Astrocyte (in vitro differentiated cells and primary cell): ENCODE data around the gene CORO6. TPM values are rescaled to one million over a fixed set of nuclear protein-coding genes. Genes with fewer than 3 reads are reported as not detected.

Experiments used
- DNase-seq: peaks from one replicate; pipeline ENCODE4 v3.0.0-alpha.2; 2010; ENCODE audit warnings: low read depth
- FAIRE-seq: peaks from 2 replicates; lab custom pipeline; 2011; peaks lifted over from hg19 to GRCh38; lab: Jason Lieb, UNC
- H2AFZ ChIP-seq: 2 replicates; pipeline ENCODE4 v1.6.0; 2012; ENCODE audit warnings: low read depth, low read length, inconsistent platforms
- H3K27ac ChIP-seq: 2 replicates; pipeline ENCODE4 v1.5.1; 2011; ENCODE audit warnings: low read depth, low read length, inconsistent platforms
- H3K27me3 ChIP-seq: 2 replicates; pipeline ENCODE4 v1.6.0; 2011; ENCODE audit warnings: low read length, inconsistent platforms; ENCODE audit not compliant: insufficient read depth
- H3K36me3 ChIP-seq: 2 replicates; pipeline ENCODE4 v1.5.1; 2011; ENCODE audit warnings: low read length, inconsistent platforms; ENCODE audit not compliant: insufficient read depth
- H3K4me1 ChIP-seq: 2 replicates; pipeline ENCODE4 v1.5.1; 2011; ENCODE audit warnings: low read length, inconsistent platforms; ENCODE audit not compliant: insufficient read depth
- H3K4me2 ChIP-seq: 2 replicates; pipeline ENCODE4 v1.6.0; 2012; ENCODE audit warnings: low read length, inconsistent platforms
- H3K4me3 ChIP-seq: 2 replicates; pipeline ENCODE4 v1.5.1; 2011; ENCODE audit warnings: low read depth, mild to moderate bottlenecking, low read length, inconsistent platforms; ENCODE audit not compliant: insufficient read depth
- H3K79me2 ChIP-seq: 2 replicates; pipeline ENCODE4 v1.6.0; 2012; ENCODE audit warnings: mild to moderate bottlenecking, low read length, inconsistent platforms; ENCODE audit not compliant: insufficient read depth
- H3K9ac ChIP-seq: 2 replicates; pipeline ENCODE4 v1.6.0; 2012; ENCODE audit warnings: mild to moderate bottlenecking, low read length, inconsistent platforms
- H3K9me3 ChIP-seq: 2 replicates; pipeline ENCODE4 v1.5.1; 2012; ENCODE audit warnings: low read depth, mild to moderate bottlenecking, low read length, inconsistent platforms; ENCODE audit not compliant: insufficient read depth
- H4K20me1 ChIP-seq: 2 replicates; pipeline ENCODE4 v1.6.0; 2012; ENCODE audit warnings: low read length, inconsistent platforms; ENCODE audit not compliant: insufficient read depth
- H3K27ac Mint-ChIP-seq: one replicate; pipeline ENCODE4 v1.8.0; 2021; ENCODE audit warnings: mild to moderate bottlenecking, mixed read lengths; ENCODE audit not compliant: unreplicated experiment
- H3K27me3 Mint-ChIP-seq: one replicate; pipeline ENCODE4 v1.8.0; 2021; ENCODE audit warnings: low read depth, mixed read lengths; ENCODE audit not compliant: unreplicated experiment
- H3K36me3 Mint-ChIP-seq: one replicate; pipeline ENCODE4 v1.8.0; 2021; ENCODE audit warnings: low read depth, mixed read lengths; ENCODE audit not compliant: unreplicated experiment
- H3K4me1 Mint-ChIP-seq: one replicate; pipeline ENCODE4 v1.8.0; 2021; ENCODE audit warnings: low read depth, mixed read lengths; ENCODE audit not compliant: unreplicated experiment
- H3K4me3 Mint-ChIP-seq: one replicate; pipeline ENCODE4 v1.8.0; 2021; ENCODE audit warnings: mild to moderate bottlenecking, moderate library complexity, mixed read lengths; ENCODE audit not compliant: unreplicated experiment
- H3K9me3 Mint-ChIP-seq: one replicate; pipeline ENCODE4 v1.8.0; 2021; ENCODE audit warnings: mild to moderate bottlenecking, mixed read lengths; ENCODE audit not compliant: unreplicated experiment
- EZH2 ChIP-seq: IDR thresholded peaks from 2 replicates; pipeline ENCODE4 v1.6.1; 2012; ENCODE audit warnings: mild to moderate bottlenecking, low read length, inconsistent platforms; ENCODE audit not compliant: insufficient read depth
- total RNA-seq: library from RNA; stranded (reverse); gene quantifications from 2 replicates; pipeline ENCODE4 v1.2.1, GENCODE V29; 2021
- TF ChIP-seq, protein P1 (sequence below): IDR thresholded peaks from 2 replicates; pipeline ENCODE4 v1.5.1; 2011; ENCODE audit warnings: low read depth, mild to moderate bottlenecking, inconsistent platforms, low read length, moderate library complexity; ENCODE audit not compliant: insufficient read depth

Gene CORO6
- total RNA-seq, 1 donor from 2014 or later, result 8.9 TPM

DNA sequence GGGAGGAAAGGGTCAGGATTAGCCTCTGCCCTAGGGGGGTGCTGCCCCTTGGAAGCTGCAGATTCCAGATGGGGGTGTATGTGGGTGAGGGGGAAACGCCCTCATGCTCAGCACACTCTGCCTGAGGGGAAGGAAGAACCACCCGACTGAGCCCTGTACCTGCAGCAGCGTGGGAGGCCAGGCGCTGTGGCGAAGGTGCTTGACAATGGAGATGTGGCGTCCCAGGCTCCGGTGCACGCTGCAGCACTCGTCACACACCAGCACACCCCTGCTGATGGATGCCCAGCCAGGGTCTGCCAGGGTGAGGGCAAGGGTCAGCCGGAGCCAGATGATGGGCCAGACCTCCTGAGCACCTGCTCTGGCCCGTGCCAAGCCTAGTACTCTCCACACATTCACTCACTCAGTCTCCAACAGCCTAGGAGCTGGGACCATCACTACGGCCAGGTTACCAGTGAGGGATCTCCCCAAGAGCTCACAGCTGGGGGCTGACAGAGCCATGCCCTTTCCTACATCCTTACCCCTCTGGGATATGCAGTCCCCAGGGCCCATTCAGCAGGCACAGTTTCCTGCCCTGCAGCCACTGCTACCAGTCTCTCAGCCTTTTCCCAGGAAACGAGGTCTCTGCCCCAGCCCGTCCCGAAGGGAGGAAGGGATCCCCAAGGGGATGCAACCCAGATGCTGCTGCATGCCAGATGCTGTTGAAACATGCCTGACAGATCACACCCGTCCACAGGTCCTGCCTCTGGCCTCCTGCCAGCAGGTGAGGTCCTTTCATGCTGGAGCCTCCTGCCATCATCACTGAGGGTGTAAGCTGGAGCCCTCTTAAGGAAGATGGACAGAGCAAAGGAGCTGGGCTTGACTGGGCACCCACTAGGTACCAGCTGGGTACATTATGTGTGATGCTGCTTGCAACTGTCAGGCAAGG is 39.1 kb downstream of the CORO6 start:
- Histone ChIP-seq H3K4me3 (no peak overlapping the region), H3K9me3 (no peaks in the 10 kb centered on the region), H4K20me1 (peaks cover 82% of the 10 kb centered on the region), H3K9ac (no peak overlapping the region), H3K4me2 (no peak overlapping the region), H3K36me3 (peaks cover 2% of the 10 kb centered on the region), H3K27ac (no peak overlapping the region), H3K4me1 (peaks cover 37% of the 10 kb centered on the region), H2AFZ (no peak overlapping the region), H3K27me3 (no peaks in the 10 kb centered on the region), H3K79me2 (peaks cover 68% of the 10 kb centered on the region)
- Mint-ChIP-seq H3K9me3 (no peaks in the 10 kb centered on the region), H3K4me3 (no peak overlapping the region), H3K36me3 (peaks cover 7% of the 10 kb centered on the region), H3K27ac (no peak overlapping the region), H3K27me3 (no peaks in the 10 kb centered on the region), H3K4me1 (peaks cover 18% of the 10 kb centered on the region)
- no peak for TF ChIP-seq EZH2
- TF ChIP-seq, protein P1, sequence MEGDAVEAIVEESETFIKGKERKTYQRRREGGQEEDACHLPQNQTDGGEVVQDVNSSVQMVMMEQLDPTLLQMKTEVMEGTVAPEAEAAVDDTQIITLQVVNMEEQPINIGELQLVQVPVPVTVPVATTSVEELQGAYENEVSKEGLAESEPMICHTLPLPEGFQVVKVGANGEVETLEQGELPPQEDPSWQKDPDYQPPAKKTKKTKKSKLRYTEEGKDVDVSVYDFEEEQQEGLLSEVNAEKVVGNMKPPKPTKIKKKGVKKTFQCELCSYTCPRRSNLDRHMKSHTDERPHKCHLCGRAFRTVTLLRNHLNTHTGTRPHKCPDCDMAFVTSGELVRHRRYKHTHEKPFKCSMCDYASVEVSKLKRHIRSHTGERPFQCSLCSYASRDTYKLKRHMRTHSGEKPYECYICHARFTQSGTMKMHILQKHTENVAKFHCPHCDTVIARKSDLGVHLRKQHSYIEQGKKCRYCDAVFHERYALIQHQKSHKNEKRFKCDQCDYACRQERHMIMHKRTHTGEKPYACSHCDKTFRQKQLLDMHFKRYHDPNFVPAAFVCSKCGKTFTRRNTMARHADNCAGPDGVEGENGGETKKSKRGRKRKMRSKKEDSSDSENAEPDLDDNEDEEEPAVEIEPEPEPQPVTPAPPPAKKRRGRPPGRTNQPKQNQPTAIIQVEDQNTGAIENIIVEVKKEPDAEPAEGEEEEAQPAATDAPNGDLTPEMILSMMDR, result no peak
- no peak for DNase-seq
- FAIRE-seq, result no peak

DNA sequence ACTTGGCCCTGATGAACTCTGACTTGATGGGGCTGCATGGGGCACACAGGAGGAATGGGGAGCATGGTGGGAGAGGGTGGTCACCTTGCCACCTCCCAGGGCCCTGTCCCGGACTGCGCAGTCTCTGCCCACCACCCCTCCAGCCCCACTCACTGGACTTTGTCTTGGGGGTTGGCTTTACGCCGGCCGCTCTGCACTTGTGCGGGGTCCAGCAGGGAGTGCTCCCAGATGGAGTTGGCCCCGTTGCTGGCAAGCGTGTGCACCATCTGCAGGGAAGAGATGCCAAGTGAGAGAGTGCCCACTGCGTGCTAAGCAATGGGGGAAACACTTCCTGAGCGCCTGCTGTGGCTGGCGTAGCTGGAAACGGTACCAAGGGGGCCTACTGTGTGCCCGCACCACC is 39.9 kb downstream of the CORO6 start:
- H4K20me1 ChIP-seq, result peaks cover 79% of the 10 kb centered on the region
- H3K4me3 Mint-ChIP-seq, result no peak overlapping the region
- FAIRE-seq, result no peak

More for the DNA sequence above, 39.9 kb downstream of the CORO6 start:
- TF ChIP-seq, protein P1, result no peak
- TF ChIP-seq EZH2, result no peak
- Histone ChIP-seq H3K27me3 (no peaks in the 10 kb centered on the region), H3K4me1 (peaks cover 31% of the 10 kb centered on the region), H2AFZ (no peak overlapping the region), H3K4me3 (no peak overlapping the region), H3K79me2 (peaks cover 60% of the 10 kb centered on the region), H3K4me2 (no peak overlapping the region), H3K9ac (no peak overlapping the region), H3K9me3 (no peaks in the 10 kb centered on the region), H3K36me3 (peaks cover 2% of the 10 kb centered on the region), H3K27ac (no peak overlapping the region)
- no peak for DNase-seq
- H3K27ac Mint-ChIP-seq, result no peak overlapping the region
- H3K27me3 Mint-ChIP-seq, result no peaks in the 10 kb centered on the region
- H3K36me3 Mint-ChIP-seq, result peaks cover 9% of the 10 kb centered on the region
- peaks cover 18% of the 10 kb centered on the region for H3K4me1 Mint-ChIP-seq
- H3K9me3 Mint-ChIP-seq, result no peaks in the 10 kb centered on the region
